Measurements from ENCODE around the gene CEACAM21. TPM values are rescaled to one million over a fixed set of nuclear protein-coding genes. Genes with fewer than 3 reads are reported as not detected.

Gene CEACAM21
- total RNA-seq, 1 experiment from 2014 or later: 3.6 TPM

DNA sequence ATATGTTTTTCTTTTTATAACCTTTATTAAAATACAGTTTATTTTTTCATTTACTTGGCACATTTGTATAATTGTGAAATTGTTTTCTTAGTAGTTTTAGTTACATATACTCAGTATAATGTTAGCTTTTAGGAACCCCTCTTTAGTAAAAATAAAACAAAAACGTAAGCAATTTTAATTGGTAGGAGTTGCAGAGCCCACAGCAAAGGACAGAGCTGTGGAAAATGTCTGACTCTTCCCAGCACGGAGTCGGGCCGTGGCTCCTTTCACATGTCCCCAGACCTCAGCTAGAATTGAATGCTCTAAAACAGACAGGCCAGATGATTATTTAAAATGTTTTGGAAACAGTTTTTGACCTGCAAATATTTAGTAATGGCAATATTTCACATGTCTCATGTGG lies 27.9 kb upstream of the CEACAM21 start:
- DNase-seq (ENCODE audit: low spot score): no peak
- in situ Hi-C loops (cut with HindIII; ENCODE audit: low sequenced_read_pairs): no loop called here

DNA sequence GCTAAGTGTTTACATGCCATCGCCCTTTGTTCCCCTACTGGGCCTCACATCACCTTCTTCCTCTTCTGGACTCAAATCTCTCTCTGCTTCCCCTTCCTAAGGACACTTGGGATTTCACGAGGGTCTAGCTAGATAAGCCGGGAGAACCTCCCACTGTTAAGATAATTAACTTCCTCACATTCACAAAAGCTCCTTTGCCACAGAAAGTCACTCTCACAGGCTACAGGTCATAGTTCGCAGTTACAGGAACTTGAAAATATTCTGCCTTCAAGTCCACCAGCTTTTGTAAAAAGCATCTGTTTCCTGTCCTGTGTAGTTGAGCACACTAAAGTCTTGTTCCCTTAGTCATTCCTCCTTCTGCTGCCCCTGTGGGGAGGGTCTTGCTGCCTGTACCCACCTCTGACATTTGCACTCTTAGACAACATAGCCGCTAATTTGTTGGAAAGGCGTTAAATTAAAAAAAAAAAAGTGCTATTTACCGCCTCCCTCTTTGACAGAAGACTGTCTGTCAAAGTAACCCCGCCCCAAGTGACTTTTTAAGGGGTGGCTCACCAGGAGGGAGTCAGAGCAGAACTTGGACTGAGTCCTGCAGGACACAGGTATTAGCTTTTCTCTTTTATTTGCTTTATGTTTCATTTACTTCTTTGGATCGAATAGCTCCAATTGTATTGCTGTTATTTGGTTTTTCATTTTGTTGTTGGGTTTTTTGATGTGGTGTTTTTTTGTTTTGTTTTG lies 26.8 kb upstream of the CEACAM21 start:
- DNase-seq (ENCODE audit: low spot score): no peak
- in situ Hi-C loops (cut with HindIII; ENCODE audit: low sequenced_read_pairs): no loop called here

DNA sequence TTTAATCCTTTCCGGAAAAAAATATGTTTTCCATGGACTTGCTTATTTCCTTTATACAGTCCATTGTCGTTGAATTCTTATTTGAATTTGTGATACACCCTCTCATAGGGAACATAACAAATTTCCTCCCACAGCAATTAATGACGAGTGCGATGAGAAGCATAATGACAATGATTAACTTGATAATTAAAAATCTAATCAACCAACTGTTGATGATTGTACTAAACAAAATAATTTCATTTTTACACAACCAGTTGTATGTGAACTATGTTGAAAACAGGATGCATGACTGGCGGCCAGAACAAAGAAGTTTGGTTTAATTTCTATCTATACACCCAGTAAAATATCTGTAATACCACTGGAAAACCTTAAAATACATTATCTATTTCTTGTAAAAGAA lies 26.1 kb upstream of the CEACAM21 start:
- in situ Hi-C loops (cut with HindIII; ENCODE audit: low sequenced_read_pairs): no loop called here
- no peak for DNase-seq (ENCODE audit: low spot score)

DNA sequence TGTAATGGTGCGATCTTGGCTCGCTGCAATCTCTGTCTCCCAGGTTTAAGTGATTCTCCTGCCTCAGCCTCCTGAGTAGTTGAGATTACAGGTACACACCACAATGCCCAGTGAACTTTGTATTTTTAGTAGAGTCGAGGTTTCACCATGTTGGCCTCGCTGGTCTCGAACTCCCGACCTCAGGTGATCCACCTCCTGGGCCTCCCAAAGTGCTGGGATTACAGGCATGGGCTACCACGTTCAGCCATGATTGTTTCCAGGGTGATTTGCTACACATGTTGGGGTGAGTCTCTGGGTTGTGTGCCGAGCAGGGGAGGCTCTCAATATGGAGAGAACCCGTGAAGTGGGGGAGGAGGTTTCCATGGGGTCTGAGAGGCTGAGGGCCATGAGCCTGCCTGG lies 24.8 kb upstream of the CEACAM21 start:
- in situ Hi-C loops (cut with HindIII; ENCODE audit: low sequenced_read_pairs): no loop called here

DNA sequence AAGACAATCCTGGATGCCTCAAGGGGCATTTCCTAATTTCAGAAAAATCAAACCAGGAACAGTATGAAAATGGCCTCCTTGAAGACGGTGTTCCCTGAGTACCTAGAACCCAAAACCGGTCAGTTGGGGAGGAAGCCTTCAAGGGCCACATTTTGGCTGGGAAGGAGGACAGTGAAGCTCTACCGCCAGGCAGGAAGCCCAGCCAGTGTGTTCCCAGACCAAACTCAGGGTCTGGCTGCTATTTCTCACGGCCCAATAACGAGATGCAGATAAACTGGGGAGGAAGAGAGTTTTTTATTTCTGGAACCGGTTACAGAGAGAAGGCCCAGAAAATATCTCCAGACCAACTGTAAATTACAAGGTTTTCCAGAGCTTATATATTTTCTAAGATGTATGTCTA lies 24.3 kb upstream of the CEACAM21 start:
- in situ Hi-C loops (cut with HindIII; ENCODE audit: low sequenced_read_pairs): no loop called here
- no peak for DNase-seq (ENCODE audit: low spot score)

More for the DNA sequence above, 24.8 kb upstream of the CEACAM21 start:
- no peak for DNase-seq (ENCODE audit: low spot score)

DNA sequence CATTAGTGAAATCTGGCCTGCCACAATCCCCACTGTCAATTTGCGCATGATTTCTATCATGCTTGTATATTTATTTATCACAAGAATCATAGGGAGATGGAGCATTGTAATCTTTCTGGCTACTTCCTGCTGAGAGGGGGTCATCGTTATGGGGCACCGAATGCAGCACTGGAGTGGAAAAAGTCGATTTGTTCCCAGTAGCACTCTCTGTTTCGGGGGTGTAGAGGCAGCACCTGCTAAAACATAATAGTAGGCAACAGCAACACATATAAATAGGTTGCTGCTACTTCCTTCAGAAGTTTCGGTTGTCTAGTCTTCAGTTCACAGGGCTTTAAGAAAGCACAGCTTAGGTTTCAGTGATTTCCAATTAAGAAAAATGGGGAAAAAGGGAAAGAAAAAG lies 23.4 kb upstream of the CEACAM21 start:
- in situ Hi-C loops (cut with HindIII; ENCODE audit: low sequenced_read_pairs): no loop called here
- DNase-seq (ENCODE audit: low spot score): no peak

DNA sequence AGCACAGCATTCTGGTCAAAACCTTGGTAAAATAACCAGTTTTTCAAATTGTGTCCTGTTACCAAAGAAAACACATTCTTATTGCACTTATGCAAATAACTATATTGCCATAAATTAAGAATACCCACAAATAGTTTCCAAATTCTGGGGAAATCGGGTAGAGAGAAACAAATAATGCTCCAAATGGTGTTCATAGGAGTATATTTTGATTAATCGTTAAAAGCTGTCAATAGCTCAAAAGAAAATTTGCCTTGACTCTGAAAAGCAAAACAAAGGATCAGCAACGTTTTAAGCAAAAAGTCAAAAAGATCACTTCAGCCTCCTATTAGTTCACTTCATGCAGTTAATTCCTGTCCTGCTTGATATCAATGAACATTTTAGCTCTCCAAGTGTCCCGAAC lies 22.2 kb upstream of the CEACAM21 start:
- no peak for DNase-seq (ENCODE audit: low spot score)
- in situ Hi-C loops (cut with HindIII; ENCODE audit: low sequenced_read_pairs): no loop called here

DNA sequence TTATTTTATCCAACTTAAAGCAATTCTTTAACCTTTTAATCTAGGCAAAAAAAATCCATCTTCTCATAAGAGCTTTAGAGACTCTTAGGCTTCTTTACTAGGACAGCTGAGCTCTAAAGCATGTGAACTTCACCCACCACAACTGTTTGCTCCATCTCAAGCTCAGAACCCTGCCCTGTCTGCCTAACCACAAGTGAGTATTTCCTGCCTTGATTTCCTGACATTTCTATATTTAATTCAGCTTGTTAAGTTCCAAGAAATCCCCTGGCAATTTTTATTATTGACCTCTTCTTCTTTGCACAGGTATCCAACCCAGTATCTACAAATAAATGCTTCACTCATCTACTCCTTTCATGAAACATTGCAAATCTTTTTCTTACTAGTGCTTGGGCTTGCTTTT lies 21.1 kb upstream of the CEACAM21 start:
- DNase-seq (ENCODE audit: low spot score): no peak
- in situ Hi-C loops (cut with HindIII; ENCODE audit: low sequenced_read_pairs): no loop called here

DNA sequence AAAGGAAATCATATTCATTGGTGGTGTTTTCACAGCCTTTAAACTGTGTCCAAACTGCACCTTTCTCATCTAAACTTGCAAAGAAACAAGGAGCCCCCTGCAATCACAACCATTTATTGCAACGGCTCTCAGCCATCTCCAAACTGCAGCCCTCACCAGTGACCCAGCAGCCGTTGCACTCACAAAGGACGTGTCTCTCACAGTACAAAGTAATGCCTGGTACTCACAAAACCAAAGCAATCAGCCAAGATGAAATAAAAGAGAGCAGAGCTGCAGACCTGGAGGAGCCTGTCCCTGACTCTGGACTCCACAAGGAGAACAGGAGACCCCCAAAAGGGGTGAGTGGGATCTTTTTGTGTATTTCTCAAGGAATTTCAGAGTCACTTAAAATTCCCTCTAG lies 20.2 kb upstream of the CEACAM21 start:
- in situ Hi-C loops (cut with HindIII; ENCODE audit: low sequenced_read_pairs): no loop called here

DNA sequence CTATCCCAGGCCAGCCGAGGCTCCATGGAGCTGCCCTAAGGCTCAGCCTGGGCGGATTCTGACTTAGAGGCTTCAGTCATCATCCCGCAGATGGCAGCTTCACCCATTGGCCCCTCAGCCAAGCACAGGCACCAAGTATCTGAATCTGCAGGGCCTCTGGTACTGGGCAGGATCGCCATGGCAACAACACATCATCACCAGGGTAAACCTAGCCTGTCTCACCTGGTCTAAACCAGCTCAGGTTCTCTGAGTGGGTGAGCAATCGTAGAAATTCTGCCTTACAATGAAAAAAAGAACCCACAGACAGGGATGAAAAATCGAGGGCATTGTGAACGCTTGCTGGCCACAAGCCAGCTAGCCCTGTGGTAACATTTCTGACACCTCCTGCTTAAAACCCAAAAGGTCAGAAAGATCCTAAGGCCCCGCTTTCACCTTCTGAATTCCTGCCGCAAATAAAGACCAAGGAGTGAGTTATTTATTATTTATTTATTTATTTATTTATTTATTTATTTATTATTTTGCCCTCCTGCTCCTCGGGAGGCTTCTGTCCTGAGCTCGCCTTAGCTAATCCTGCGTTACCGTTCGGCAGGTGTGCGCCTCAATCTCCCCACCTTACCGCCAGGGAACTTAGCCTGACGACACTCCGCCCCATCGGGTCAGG lies 12.0 kb upstream of the CEACAM21 start:
- no peak for DNase-seq (ENCODE audit: low spot score)
- in situ Hi-C loops (cut with HindIII; ENCODE audit: low sequenced_read_pairs): no loop called here

More for the DNA sequence above, 20.2 kb upstream of the CEACAM21 start:
- no peak for DNase-seq (ENCODE audit: low spot score)

DNA sequence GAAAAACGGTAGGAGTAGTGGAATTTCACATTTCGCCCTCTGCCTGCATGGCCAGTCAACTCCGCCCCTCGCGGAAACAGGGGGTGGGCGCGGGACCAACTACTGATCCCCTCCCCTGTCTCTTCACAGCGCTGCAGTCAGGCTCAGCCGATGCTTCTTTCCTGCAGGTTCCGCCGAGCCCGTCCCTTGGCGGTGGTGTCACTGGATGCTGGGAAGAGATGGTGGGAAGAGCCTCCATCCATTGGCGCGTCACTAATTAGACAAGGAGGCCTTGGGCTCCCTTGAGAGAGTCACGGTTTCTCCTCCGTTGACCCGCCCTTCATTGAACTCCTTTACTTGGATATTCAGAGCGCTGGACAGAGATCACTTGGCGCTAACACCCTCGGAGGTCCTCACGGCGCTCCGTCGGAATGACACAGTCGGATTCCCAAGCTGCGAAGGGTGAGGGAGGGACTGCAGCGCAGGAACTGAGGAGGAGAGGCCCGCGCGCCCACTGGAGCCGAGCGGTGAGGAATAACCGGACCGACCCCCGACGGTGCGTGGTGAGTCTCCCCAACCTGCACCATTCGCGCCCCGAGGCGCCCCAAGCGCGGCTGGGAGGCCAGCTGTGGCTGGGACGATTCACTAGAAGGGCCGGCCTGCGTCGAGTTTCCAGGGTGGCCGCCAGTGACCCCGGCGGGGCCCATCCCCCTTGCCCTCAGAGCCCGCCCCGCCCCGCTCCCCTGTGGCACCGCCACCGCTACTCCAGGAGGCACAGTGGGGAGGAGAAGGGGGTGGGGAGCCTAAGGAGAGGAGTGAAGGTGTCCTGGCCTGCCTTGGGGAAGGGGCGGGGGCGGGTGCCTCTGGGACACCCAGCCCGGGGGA lies 11.2 kb upstream of the CEACAM21 start:
- in situ Hi-C loops (cut with HindIII; ENCODE audit: low sequenced_read_pairs): no loop called here
- DNase-seq (ENCODE audit: low spot score): no peak

DNA sequence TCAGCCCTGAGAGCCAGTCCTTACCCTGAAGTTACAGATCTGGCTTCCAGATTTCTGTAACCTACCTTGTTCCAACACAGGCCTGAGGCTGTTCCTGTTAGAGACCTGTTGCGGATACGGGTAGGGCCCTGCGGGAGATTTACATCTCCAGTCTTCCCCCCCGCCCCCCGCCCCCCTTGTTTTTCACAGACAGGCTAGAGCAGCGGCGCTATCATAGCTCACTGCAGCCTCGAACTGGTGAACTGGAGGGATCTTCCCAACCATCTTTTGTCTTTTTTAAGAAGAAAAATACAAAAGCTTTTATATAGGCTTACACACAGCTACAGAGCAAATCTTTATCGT lies 10.6 kb upstream of the CEACAM21 start:
- in situ Hi-C loops (cut with HindIII; ENCODE audit: low sequenced_read_pairs): no loop called here
- no peak for DNase-seq (ENCODE audit: low spot score)

DNA sequence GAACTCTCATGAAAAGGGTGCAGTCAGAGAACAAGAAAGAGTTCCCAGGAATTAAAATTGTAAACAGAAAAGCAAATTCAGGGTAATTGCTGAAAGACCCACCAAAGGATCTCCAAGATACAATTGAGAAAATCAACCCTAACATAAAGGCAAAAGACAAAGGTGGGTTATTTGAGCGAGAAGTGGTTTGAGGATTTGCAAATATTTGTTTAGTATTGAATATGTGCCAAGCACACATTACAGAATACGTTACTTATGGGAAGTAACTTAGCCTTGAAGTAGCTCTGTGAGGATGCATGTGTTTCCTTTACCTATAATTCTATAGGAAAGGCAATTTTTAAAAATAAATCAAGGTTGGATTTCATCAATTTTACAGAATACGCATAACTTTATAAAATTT lies 10.0 kb upstream of the CEACAM21 start:
- DNase-seq (ENCODE audit: low spot score): no peak
- in situ Hi-C loops (cut with HindIII; ENCODE audit: low sequenced_read_pairs): no loop called here

DNA sequence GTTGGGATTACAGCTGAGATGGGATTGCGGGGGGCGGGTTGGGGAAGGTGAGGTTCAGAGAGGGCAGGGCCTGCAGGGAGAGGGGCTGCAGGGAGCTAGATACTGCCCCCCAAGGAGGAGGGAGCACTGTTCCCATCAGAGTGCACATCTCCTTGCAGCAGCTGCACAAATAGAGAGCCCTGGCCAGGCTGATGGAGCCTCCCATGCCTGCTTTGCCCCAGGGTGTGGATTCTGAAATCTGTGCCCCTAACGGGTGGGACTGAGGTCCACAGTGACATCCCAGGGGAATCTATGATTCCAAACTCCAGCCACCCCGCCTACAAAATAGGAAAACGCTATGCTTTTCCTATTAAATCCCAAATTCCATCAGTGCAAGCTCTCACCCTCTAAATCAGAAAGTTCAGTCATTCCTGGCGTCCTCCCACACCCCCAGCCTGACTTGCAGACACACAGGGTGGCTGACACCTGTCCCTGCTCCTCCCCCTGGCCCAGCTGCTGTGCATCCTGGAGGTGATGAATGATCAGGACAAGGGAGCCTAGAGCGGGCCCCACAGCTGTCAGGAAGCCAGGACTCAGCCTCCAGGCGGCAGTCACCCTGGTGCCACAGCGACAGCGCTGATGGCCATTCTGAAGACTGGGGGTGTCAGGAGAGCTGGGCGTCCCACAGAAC lies 6.3 kb upstream of the CEACAM21 start:
- in situ Hi-C loops (cut with HindIII; ENCODE audit: low sequenced_read_pairs): no loop called here
- no peak for DNase-seq (ENCODE audit: low spot score)

DNA sequence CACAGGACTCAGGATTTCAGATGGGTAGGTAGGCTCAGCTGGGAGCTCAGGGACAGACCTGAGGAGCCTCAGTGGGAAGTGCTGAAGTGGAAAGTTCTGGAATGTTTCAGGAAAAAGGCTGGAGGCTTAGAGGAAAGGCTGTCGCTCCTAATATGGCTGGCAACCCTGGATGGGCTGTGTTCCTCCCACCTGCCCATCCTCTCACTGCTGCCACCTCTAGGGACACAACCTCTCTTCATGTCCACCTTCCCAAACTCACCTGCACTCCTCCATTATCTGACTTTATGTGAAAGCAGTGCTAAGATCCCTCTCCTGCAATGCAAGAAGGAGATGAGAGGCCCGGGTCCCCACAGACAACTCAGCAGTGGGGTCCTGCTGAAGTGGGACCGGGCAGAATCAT lies 5.8 kb upstream of the CEACAM21 start:
- in situ Hi-C loops (cut with HindIII; ENCODE audit: low sequenced_read_pairs): no loop called here
- no peak for DNase-seq (ENCODE audit: low spot score)

DNA sequence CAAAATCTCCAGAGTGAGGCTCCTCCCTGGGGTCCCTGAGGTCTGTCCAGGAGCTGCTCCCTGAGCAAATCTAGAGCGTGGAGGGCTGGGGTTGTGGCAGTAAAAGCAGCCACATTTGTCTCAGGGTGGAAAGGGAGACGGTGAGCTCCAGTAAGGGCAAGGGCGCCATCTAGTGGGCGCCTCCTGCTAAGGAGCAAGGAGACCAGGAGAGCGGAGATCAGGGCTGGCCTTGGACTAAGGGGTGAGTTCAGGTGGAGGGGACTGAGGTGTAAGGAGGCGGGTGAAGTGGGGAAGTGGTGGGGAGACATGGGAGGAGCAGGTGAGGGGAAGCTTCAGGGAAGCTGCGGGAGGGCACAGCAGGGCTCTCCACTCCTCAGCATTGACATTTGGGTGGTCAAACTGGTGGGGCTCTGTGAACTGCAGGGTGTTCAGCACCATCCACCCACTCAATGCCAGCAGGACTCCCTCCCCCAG lies 5.3 kb upstream of the CEACAM21 start:
- in situ Hi-C loops (cut with HindIII; ENCODE audit: low sequenced_read_pairs): no loop called here

DNA sequence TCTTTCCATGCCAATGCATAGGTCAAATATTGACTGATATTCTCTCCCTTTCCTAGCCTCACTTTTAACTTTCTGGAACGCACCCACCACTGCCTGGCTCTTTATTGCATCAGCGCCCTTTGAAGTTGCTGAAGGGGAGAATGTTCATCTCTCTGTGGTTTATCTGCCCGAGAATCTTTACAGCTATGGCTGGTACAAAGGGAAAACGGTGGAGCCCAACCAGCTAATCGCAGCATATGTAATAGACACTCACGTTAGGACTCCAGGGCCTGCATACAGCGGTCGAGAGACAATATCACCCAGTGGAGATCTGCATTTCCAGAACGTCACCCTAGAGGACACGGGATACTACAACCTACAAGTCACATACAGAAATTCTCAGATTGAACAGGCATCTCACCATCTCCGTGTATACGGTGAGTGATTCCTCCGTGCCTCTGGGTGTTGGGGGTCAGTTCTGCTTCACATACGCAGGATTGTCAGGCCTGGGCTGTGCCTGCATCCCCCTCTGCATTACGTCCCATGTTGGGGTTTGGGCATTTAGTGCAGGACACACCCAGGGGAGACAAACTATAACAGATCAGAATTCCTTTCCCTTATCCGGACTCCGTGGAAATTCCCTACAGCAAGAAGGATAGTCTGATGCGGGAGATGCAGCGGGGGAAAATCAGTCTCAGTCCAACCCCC lies 1.3 kb downstream of the CEACAM21 start:
- in situ Hi-C loops (cut with HindIII; ENCODE audit: low sequenced_read_pairs): no loop called here
- DNase-seq (ENCODE audit: low spot score): no peak

More for the DNA sequence above, 5.3 kb upstream of the CEACAM21 start:
- DNase-seq (ENCODE audit: low spot score): peak; percentile 40

DNA sequence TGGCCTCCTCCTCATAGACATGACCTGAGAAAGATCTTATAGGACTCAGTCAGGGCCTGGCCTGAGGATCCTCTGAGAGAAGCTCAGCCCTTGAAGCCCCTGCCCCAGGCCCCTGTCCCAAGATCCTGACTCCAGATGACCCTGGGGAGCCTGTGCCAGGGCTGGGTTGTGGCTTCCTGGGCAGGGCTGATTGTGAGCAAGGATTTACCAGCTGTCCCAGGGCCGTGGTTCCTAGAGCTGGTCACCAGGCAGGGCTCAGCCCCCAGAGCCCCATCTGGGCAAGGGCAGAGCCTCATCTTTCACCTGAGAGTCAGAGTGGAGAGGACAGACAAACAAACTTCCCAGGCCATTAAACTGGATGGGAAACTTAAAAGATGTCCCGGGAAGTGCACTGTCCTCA lies 1.9 kb downstream of the CEACAM21 start:
- DNase-seq (ENCODE audit: low spot score): no peak
- in situ Hi-C loops (cut with HindIII; ENCODE audit: low sequenced_read_pairs): no loop called here

DNA sequence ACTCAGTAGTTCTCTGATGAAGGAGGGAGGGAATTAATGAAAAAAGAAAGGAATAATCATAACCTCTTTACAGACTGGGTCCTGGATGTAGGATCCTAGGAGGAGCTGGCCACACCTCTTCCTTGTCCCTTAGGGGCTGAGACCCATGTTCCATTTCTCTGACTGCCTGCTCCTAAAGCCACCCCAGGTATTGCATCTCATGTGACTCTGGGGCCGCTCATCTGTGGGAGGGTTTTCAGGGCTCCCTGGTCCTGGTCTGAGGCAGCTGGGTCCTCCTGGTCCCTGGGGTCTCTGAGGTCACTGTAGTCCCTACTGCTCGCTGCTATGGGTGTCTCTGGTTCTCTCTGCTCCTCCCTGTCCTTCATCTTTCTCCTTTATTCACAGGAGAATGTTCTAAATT lies 2.9 kb downstream of the CEACAM21 start:
- in situ Hi-C loops (cut with HindIII; ENCODE audit: low sequenced_read_pairs): no loop called here
- DNase-seq (ENCODE audit: low spot score): no peak
